Body of pancreas (tissue), 4 donors: ENCODE measurements around the gene POLR3G. TPM values are rescaled to one million over a fixed set of nuclear protein-coding genes. Genes with fewer than 3 reads are reported as not detected.

Source experiments
- ATAC-seq: fragments of 150-250 bp; one replicate; pipeline ENCODE4 v1.9.1; 2016
- DNase-seq, 4 donors: peaks; one replicate each; pipeline ENCODE4 v3.0.0-alpha.2; 2019
- H3K27ac ChIP-seq, 4 donors: fragments of 200-600 bp; sonication (generic); 1 replicate in 3 of 4; 2 replicates in 1 of 4; pipeline versions ENCODE4 v1.5.1 to v1.6.1; 2016 to 2019; ENCODE audit warnings: mild to moderate bottlenecking in 1 of 4, mixed read lengths in 1 of 4, moderate library complexity in 1 of 4
- H3K27me3 ChIP-seq, 2 donors: fragments of 200-600 bp; sonication (generic); one replicate each; pipeline ENCODE4 v1.6.0; 2016; ENCODE audit warnings: mild to moderate bottlenecking in 1 of 2
- H3K36me3 ChIP-seq, 2 donors: fragments of 200-600 bp; sonication (generic); replicated peaks in 1 of 2; 2 replicates each; pipeline ENCODE4 v1.5.1; 2016; ENCODE audit warnings: low read depth in 2 of 2; ENCODE audit not compliant: insufficient read depth in 1 of 2
- H3K4me1 ChIP-seq: fragments of 200-600 bp; sonication (generic); one replicate; pipeline ENCODE4 v1.6.0; 2016
- H3K4me3 ChIP-seq, 2 donors: fragments of 200-600 bp; sonication (generic); 1 replicate in 1 of 2; 2 replicates in 1 of 2; pipeline ENCODE4 v1.5.1; 2016 to 2019
- H3K9me3 ChIP-seq, 3 donors: fragments of 200-600 bp; sonication (generic); 1 replicate in 2 of 3; 2 replicates in 1 of 3; pipeline ENCODE4 v1.5.1; 2016
- POLR2A ChIP-seq, 3 donors: fragments of 450-650 bp; IDR thresholded peaks; one replicate each; pipeline ENCODE4 v1.6.1; 2016; ENCODE audit warnings: antibody characterized with exemption in 3 of 3, mild to moderate bottlenecking in 2 of 3
- WGBS, 2 donors: methylation state at CpG; one replicate each; pipeline ENCODE4 v1.1.5; 2017; 5-methylcytosine and 5-hydroxymethylcytosine counted together
- intact Hi-C: fragments of 100-400 bp; cut with DNase I; formaldehyde crosslinking; loops from one replicate; pipeline ENCODE4 v1.15.1; 2023
- total RNA-seq, 2 donors: library from RNA; depleted of rRNA; stranded (reverse); fragments of >200 nt; gene quantifications; one replicate each; pipeline ENCODE4 v1.1.0, GENCODE V29; 2016
- TF ChIP-seq, protein P1 (sequence below), 7 experiments: fragments of 450-650 bp in 4 of 7; fragments of 200-600 bp in 3 of 7; sonication (generic) in 3 of 7; IDR thresholded peaks; one replicate each; pipeline ENCODE4 v1.5.1; 2016 to 2019; ENCODE audit warnings: antibody characterized with exemption in 7 of 7

The POLR3G gene
- total RNA-seq, 2 donors from 2014 or later, result 1.6 TPM; not detected in 1

DNA sequence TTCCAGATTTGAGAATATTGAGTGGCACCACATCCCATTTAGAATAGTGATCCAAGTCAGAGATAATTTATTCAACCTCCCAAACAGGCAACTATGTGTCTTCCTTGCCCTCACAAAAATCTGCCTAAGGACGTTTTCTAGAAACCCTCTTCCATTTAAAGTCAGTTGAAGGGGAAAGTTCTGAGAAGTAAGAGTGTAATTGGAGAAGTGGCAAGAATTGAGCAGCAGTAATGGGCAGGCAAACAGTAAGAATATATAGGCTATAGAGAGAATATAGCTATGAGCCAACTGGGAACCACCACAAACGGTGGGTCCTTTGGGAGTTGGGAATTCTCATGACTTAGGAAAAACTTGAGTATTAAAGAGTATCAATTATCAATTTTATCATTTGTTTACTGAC is 34.0 kb upstream of the POLR3G start:
- 41 to 47% methylated on average over 2 of the region's 2 CpGs for WGBS, 2 donors
- Histone ChIP-seq H3K9me3 (no peaks in the 10 kb centered on the region), H3K4me1 (peaks cover 7% of the 10 kb centered on the region), H3K36me3 (no peaks in the 10 kb centered on the region), H3K27me3 (no peaks in the 10 kb centered on the region), H3K27ac (no peak overlapping the region), H3K4me3 (no peak overlapping the region)
- TF ChIP-seq, protein P1, sequence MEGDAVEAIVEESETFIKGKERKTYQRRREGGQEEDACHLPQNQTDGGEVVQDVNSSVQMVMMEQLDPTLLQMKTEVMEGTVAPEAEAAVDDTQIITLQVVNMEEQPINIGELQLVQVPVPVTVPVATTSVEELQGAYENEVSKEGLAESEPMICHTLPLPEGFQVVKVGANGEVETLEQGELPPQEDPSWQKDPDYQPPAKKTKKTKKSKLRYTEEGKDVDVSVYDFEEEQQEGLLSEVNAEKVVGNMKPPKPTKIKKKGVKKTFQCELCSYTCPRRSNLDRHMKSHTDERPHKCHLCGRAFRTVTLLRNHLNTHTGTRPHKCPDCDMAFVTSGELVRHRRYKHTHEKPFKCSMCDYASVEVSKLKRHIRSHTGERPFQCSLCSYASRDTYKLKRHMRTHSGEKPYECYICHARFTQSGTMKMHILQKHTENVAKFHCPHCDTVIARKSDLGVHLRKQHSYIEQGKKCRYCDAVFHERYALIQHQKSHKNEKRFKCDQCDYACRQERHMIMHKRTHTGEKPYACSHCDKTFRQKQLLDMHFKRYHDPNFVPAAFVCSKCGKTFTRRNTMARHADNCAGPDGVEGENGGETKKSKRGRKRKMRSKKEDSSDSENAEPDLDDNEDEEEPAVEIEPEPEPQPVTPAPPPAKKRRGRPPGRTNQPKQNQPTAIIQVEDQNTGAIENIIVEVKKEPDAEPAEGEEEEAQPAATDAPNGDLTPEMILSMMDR (IDR thresholded peaks at IDR 0.05), result no peak
- TF ChIP-seq POLR2A (IDR thresholded peaks at IDR 0.05), result no peak
- intact Hi-C loops, result no loop called here
- ATAC-seq, result no peak
- DNase-seq, result no peak

DNA sequence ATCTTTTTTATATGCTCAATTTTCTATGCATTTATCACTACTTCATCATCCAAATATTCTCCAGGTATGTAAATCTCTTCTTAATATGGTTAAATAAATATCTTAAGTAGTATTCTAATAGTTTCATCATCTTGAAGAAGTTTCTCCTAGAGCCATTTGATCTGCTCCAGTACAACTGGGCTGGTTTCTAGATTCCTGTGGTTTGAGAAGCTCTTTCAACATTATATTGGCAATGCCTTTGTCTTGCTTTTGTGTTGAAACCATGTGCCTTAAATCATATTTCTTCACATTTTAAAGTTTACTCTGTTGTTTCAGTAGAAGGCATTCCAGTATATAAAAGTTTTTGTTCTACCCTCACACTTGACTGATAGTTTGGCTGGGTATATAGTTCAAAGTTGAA is 27.7 kb upstream of the POLR3G start:
- DNase-seq (no peak), ATAC-seq (no peak)
- H3K4me1 ChIP-seq, result no peaks in the 10 kb centered on the region
- no peaks in the 10 kb centered on the region for H3K27me3 ChIP-seq
- H3K9me3 ChIP-seq, result no peaks in the 10 kb centered on the region
- TF ChIP-seq POLR2A (IDR thresholded peaks at IDR 0.05), result no peak
- TF ChIP-seq, protein P1 (IDR thresholded peaks at IDR 0.05), result no peak
- H3K4me3 ChIP-seq, result no peak overlapping the region
- H3K27ac ChIP-seq, result no peak overlapping the region
- H3K36me3 ChIP-seq, result no peaks in the 10 kb centered on the region
- intact Hi-C loops, result no loop called here

DNA sequence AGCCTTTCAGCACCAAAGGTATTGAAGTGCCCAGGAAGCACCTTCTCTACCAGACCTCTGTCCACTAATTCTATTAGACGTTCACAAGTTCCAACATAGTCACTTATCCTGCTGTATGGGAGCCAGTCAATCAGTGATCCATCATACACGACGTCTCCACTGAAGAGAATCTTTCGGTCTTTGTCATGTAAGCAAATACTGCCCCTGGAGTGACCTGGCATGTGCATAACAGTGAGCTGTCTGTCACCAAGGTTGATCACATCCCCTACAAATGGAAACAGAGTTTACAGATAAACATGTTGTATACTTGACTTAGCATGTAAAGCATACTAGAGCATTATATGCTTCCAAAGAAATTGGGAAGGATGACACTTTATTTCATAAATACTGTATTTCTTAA is 13.4 kb upstream of the POLR3G start:
- 75 to 78% methylated on average over 4 of the region's 4 CpGs for WGBS, 2 donors
- Histone ChIP-seq H3K4me3 (no peak overlapping the region), H3K4me1 (peaks cover 9% of the 10 kb centered on the region), H3K27ac (no peak overlapping the region), H3K36me3 (no peaks in the 10 kb centered on the region), H3K9me3 (no peaks in the 10 kb centered on the region), H3K27me3 (no peaks in the 10 kb centered on the region)
- ATAC-seq, result no peak
- TF ChIP-seq, protein P1 (IDR thresholded peaks at IDR 0.05), result no peak
- TF ChIP-seq POLR2A (IDR thresholded peaks at IDR 0.05), result no peak
- no peak for DNase-seq
- intact Hi-C loops, result no loop called here

DNA sequence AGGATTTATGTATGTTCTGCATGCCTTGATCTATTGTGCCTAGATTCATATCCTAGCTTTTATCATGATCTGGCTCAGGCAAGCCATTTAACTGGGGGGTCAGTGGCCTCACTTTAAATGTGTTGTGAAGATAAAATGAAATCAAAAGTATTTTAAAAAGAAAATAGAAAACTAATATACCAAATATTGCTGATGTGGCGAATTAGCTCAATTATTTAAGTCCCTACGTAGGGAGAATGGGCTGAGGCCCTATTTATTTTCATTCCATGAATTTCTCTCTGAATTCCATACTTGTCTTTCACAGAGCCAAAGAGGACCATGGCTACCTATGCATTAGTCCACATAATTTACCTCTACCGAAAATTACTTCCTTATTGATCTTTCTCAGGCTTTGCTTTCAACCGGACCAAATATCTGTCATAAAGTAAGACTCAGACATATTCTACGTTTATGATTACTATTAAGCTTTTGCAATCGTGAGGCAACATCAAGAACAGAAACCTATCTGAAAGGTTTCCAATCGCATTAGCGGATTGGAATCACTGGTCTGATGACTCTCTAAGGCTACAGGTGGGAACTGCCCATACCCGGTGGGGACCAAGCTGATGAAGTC is 1.8 kb upstream of the POLR3G start:
- intact Hi-C loops, result no loop called here
- no peak for DNase-seq

More for the DNA sequence above, 1.8 kb upstream of the POLR3G start:
- Histone ChIP-seq H3K4me1 (peaks cover 22% of the 10 kb centered on the region), H3K9me3 (no peaks in the 10 kb centered on the region), H3K4me3 (peak overlapping the region; percentile 33 to 63), H3K36me3 (no peaks in the 10 kb centered on the region), H3K27ac (peak overlapping the region in 3 of 4 donors; percentile 74 to 91 (median 90)), H3K27me3 (no peaks in the 10 kb centered on the region)
- no peak for ATAC-seq
- WGBS, 2 donors, result 20 to 22% methylated on average over 9 of the region's 9 CpGs
- TF ChIP-seq POLR2A (IDR thresholded peaks at IDR 0.05), result no peak
- TF ChIP-seq, protein P1 (IDR thresholded peaks at IDR 0.05), result no peak
